Temporal lobe (tissue), 2 donors: ENCODE results near the gene SLC25A10. TPM values are rescaled to one million over a fixed set of nuclear protein-coding genes. Genes with fewer than 3 reads are reported as not detected.

Source experiments
- small RNA-seq: library from RNA; depleted of rRNA; stranded (forward); fragments of <200 nt; gene quantifications from one replicate; pipeline ENCODE3, GENCODE V24; 2014; ENCODE audit warnings: low replicate concordance
- total RNA-seq: library from RNA; depleted of rRNA; stranded (reverse); fragments of >200 nt; gene quantifications from one replicate; pipeline ENCODE4 v1.2.3, GENCODE V29; 2014

SLC25A10 gene
- total RNA-seq, 1 donor from 2014 or later, result 2.7 TPM

Small RNA genes lying within 50 kb of the gene (small RNA-seq; reads per million reads assigned to genes)
- gene MIR6786, result 0.08 reads per million

Other genes starting within 250 kb of the SLC25A10 start
- gene ACTG1, start 199.5 kb upstream of the SLC25A10 start, total RNA-seq, result 2,532 TPM
- 3.4 TPM for gene FSCN2, start 183.9 kb upstream of the SLC25A10 start, total RNA-seq
- gene FAAP100, start 159.9 kb upstream of the SLC25A10 start, total RNA-seq, result 25.1 TPM
- 26.8 TPM for gene NPLOC4, start 75.2 kb upstream of the SLC25A10 start, total RNA-seq
- 0.25 TPM for gene TSPAN10, start 75.1 kb upstream of the SLC25A10 start, total RNA-seq
- not detected for gene PDE6G, start 55.7 kb upstream of the SLC25A10 start, total RNA-seq
- 7.1 TPM for gene OXLD1, start 45.7 kb upstream of the SLC25A10 start, total RNA-seq
- gene CCDC137, start 45.5 kb upstream of the SLC25A10 start, total RNA-seq, result 5.4 TPM
- gene ARL16, start 28.5 kb upstream of the SLC25A10 start, total RNA-seq, result 38.8 TPM
- 41.1 TPM for gene HGS, start 28.3 kb upstream of the SLC25A10 start, total RNA-seq
- 4.9 TPM for gene MRPL12, start 8.9 kb upstream of the SLC25A10 start, total RNA-seq
- gene GCGR, start 91.9 kb downstream of the SLC25A10 start, total RNA-seq, result not detected
- gene MCRIP1, start 121.0 kb downstream of the SLC25A10 start, total RNA-seq, result 59.3 TPM
- gene PPP1R27, start 122.8 kb downstream of the SLC25A10 start, total RNA-seq, result not detected
- gene P4HB, start 148.3 kb downstream of the SLC25A10 start, total RNA-seq, result 50.2 TPM
- gene ARHGDIA, start 159.1 kb downstream of the SLC25A10 start, total RNA-seq, result 31.7 TPM
- gene ALYREF, start 179.3 kb downstream of the SLC25A10 start, total RNA-seq, result 48.2 TPM
- 44.0 TPM for gene ANAPC11, start 179.4 kb downstream of the SLC25A10 start, total RNA-seq
- 1.5 TPM for gene NPB, start 190.0 kb downstream of the SLC25A10 start, total RNA-seq
- gene PCYT2, start 199.1 kb downstream of the SLC25A10 start, total RNA-seq, result 24.6 TPM
- gene SIRT7, start 205.9 kb downstream of the SLC25A10 start, total RNA-seq, result 8.6 TPM
- gene MAFG, start 215.5 kb downstream of the SLC25A10 start, total RNA-seq, result 11.3 TPM
- 13.8 TPM for gene PYCR1, start 225.0 kb downstream of the SLC25A10 start, total RNA-seq
- not detected for gene MYADML2, start 234.9 kb downstream of the SLC25A10 start, total RNA-seq
- 0.25 TPM for gene NOTUM, start 248.9 kb downstream of the SLC25A10 start, total RNA-seq